Thoracic aorta (tissue), 2 donors: ENCODE data around the gene C17orf107. TPM values are rescaled to one million over a fixed set of nuclear protein-coding genes. Genes with fewer than 3 reads are reported as not detected.

Experiments used
- ATAC-seq: fragments of 150-250 bp; one replicate; pipeline ENCODE4 v1.8.0; 2017; ENCODE audit warnings: low read depth; ENCODE audit not compliant: insufficient number of reproducible peaks, low FRiP score
- DNase-seq: peaks from one replicate; pipeline ENCODE4 v3.0.0-alpha.2; 2020; ENCODE audit warnings: low spot score
- H3K27ac ChIP-seq, 2 donors: fragments of 200-600 bp; sonication (generic); 1 replicate in 1 of 2; 2 replicates in 1 of 2; pipeline ENCODE4 v1.5.1; 2016; ENCODE audit warnings: mild to moderate bottlenecking in 2 of 2, moderate library complexity in 2 of 2
- H3K27me3 ChIP-seq: fragments of 200-600 bp; sonication (generic); replicated peaks from 2 replicates; pipeline ENCODE4 v1.6.0; 2016; ENCODE audit warnings: mild to moderate bottlenecking; ENCODE audit not compliant: insufficient read depth
- H3K36me3 ChIP-seq: fragments of 200-600 bp; sonication (generic); one replicate; pipeline ENCODE4 v1.5.1; 2016
- H3K4me1 ChIP-seq, 2 donors: fragments of 200-600 bp; sonication (generic); 1 replicate in 1 of 2; 2 replicates in 1 of 2; pipeline versions ENCODE4 v1.5.1 to v1.6.0; 2016; ENCODE audit warnings: low read depth in 2 of 2, mild to moderate bottlenecking in 1 of 2; ENCODE audit not compliant: control insufficient read depth in 1 of 2
- H3K4me3 ChIP-seq: fragments of 200-600 bp; sonication (generic); 2 replicates; pipeline ENCODE4 v1.5.1; 2016; ENCODE audit warnings: mild to moderate bottlenecking
- H3K9me3 ChIP-seq: fragments of 200-600 bp; sonication (generic); 2 replicates; pipeline ENCODE4 v1.5.1; 2016
- total RNA-seq, 2 donors: library from RNA; depleted of rRNA; stranded (reverse); fragments of >200 nt; gene quantifications; one replicate each; pipeline versions ENCODE4 v1.1.0 to v1.2.3, GENCODE V29; 2016
- TF ChIP-seq, protein P1 (sequence below): fragments of 200-600 bp; sonication (generic); IDR thresholded peaks from one replicate; pipeline ENCODE4 v1.5.1; 2019; ENCODE audit warnings: antibody characterized with exemption

The C17orf107 gene
- total RNA-seq, 2 donors from 2014 or later, result 1.9 to 5.6 TPM

DNA sequence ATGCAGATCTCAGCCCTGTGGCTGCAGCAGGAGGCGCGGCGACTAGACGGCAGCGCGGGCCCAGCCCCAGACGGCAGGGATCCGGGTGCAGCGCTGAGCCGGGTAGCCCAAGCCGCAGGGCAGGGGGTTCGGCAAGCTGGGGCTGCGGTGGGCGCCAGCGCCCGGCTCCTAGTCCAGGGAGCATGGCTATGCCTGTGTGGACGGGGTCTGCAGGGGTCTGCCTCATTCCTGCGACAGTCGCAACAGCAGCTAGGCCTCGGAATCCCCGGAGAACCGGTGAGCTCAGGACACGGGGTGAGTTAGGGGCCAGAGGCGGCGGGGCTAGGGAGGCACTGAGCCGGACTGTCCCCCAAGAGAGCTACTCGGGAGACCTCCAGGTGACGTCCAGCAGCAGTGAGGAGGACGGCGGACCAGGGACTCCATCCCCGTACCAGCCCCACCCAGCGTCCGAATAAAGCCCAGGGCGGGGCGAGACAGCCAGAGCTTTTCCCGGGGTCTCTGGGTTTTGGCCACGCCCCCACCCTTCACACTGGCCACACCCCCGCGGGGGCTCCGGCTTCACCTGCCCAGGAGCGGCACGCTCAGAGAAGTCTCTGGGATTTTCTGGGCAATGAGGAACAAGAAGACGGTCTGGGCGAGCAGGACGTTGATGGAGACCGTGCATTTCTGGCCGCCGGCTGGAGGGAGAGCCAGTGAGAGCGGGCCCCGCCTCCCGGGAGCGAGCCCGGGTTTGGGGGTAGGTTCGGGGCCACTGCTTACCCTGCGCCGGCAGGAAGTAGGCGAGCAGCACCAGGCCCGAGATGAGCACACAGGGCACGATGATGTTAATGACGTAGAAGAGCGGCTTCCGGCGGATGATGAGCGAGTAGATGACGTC lies 1.1 kb downstream of the C17orf107 start:
- H3K4me3 ChIP-seq, result peak overlapping the region; percentile 74
- no peaks in the 10 kb centered on the region for H3K9me3 ChIP-seq
- H3K36me3 ChIP-seq, result peaks cover 9% of the 10 kb centered on the region
- no peak for DNase-seq
- no peak for ATAC-seq
- TF ChIP-seq, protein P1, sequence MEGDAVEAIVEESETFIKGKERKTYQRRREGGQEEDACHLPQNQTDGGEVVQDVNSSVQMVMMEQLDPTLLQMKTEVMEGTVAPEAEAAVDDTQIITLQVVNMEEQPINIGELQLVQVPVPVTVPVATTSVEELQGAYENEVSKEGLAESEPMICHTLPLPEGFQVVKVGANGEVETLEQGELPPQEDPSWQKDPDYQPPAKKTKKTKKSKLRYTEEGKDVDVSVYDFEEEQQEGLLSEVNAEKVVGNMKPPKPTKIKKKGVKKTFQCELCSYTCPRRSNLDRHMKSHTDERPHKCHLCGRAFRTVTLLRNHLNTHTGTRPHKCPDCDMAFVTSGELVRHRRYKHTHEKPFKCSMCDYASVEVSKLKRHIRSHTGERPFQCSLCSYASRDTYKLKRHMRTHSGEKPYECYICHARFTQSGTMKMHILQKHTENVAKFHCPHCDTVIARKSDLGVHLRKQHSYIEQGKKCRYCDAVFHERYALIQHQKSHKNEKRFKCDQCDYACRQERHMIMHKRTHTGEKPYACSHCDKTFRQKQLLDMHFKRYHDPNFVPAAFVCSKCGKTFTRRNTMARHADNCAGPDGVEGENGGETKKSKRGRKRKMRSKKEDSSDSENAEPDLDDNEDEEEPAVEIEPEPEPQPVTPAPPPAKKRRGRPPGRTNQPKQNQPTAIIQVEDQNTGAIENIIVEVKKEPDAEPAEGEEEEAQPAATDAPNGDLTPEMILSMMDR, result no peak
- H3K27ac ChIP-seq, result no peak overlapping the region
- peaks cover 0 to 16% of the 10 kb centered on the region in 2 donors for H3K4me1 ChIP-seq
- no peaks in the 10 kb centered on the region for H3K27me3 ChIP-seq

DNA sequence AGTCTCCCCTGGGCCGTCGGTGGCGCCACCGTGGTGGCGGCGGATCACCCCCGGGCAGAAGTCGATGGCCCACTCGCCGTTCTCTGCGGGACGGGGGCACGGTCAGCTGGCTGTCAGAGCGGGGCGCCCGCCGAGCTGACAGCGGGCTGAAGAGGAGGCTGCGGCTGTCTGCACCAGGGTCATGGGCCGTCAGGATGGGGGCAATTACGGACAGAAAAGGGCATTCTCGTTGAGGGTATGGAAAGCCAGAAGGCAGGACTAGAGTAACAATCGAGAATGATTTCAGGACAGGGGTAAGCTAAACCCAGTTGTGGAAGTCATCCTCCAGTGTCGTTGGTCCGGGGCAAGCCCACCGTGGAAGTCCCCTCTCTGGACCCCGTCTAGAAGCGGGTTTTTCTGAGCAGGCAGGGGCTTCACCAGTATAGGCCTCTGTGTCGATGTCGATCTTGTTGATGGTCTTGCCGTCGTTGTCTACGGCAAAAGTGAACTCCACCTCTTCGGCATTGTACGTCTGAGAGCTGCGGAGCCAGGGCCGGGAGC lies 1.8 kb downstream of the C17orf107 start:
- H3K27me3 ChIP-seq, result no peaks in the 10 kb centered on the region
- H3K4me1 ChIP-seq, result peaks cover 0 to 16% of the 10 kb centered on the region in 2 donors
- H3K27ac ChIP-seq, result no peak overlapping the region
- DNase-seq (no peak), ATAC-seq (no peak)
- H3K4me3 ChIP-seq, result peak overlapping the region; percentile 74
- peaks cover 6% of the 10 kb centered on the region for H3K36me3 ChIP-seq
- H3K9me3 ChIP-seq, result no peaks in the 10 kb centered on the region
- TF ChIP-seq, protein P1, result no peak

DNA sequence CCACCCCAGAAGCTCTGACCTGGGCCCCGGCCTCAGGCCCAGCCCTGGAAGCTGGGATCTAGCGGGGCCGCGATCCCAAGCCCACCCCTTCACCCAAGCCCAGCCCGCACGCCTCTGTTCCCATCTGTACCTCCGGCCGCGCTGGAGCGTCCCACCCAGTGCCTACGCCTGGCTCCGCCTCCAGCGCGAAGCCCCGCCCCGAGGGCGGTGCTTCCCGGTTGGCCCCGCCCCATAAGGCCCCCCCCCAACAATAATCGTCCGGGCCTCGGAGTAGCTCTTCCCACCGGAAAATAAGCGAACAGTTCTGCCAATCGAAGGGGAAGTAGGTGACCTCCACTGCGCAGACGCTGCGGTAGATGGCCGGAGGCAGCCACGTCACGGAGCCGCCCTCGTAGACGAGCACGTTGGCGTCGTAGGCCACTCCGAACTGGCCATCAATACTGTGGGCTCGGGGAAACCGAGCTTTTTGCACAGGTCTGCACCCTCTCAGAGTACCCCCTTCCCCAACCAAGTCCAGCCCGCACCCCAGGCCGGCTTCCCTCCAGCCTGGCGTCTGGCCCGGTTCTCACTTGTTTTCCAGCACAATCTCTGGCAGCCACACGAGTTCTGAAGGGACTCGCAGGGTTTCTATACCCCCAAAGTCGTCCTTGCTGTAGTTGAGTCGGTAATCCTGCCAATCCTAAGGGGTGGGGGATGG lies 2.5 kb downstream of the C17orf107 start:
- DNase-seq (no peak), ATAC-seq (no peak)
- Histone ChIP-seq H3K4me3 (no peak overlapping the region), H3K4me1 (peaks cover 0 to 16% of the 10 kb centered on the region in 2 donors), H3K36me3 (no peaks in the 10 kb centered on the region), H3K9me3 (no peaks in the 10 kb centered on the region), H3K27me3 (no peaks in the 10 kb centered on the region), H3K27ac (no peak overlapping the region)
- TF ChIP-seq, protein P1, result no peak

DNA sequence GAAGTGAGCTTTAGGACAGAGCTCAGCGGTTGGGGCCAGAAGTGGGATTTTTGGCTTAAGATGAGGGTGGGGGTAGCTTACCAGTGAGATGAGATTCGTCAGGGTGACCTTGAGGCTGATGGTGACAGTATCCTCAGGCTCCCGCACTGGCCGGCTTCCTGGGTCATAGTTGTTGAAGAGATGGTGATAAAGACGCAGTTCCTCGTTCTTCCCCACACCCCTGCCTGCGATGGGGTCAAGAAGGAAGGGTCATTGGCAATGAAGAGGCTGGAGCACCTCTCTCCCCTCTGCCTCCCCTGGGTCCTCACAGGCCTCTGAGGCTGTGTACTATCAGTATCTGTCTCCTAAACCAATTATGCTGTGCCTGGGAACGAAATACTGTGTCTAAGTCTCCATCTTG lies 3.2 kb downstream of the C17orf107 start:
- TF ChIP-seq, protein P1, result no peak
- peaks cover 0 to 16% of the 10 kb centered on the region in 2 donors for H3K4me1 ChIP-seq
- H3K27me3 ChIP-seq, result no peaks in the 10 kb centered on the region

More for the DNA sequence above, 3.2 kb downstream of the C17orf107 start:
- Histone ChIP-seq H3K36me3 (no peaks in the 10 kb centered on the region), H3K27ac (no peak overlapping the region), H3K9me3 (no peaks in the 10 kb centered on the region), H3K4me3 (no peak overlapping the region)
- DNase-seq (no peak), ATAC-seq (no peak)
